Smooth muscle cell (in vitro differentiated cells): Measurements from ENCODE around the gene CRLF3. TPM values are rescaled to one million over a fixed set of nuclear protein-coding genes. Genes with fewer than 3 reads are reported as not detected.
"Not testable (repeated sequence)": the region's sequence is repeated elsewhere in the genome, so short reads cannot be mapped to it uniquely, and the experiment has no call there.

ENCODE experiments used
- DNase-seq: peaks from one replicate; lab custom pipeline; 2025; ENCODE audit not compliant: unreplicated experiment; lab: John Stamatoyannopoulos, UW
- H2AFZ ChIP-seq: fragments of 200-600 bp; sonication (generic); 2 replicates; pipeline ENCODE4 v1.6.0; 2016; ENCODE audit warnings: antibody characterized with exemption, low read depth, mild to moderate bottlenecking
- H3F3A ChIP-seq: fragments of 200-600 bp; sonication (generic); 2 replicates; pipeline ENCODE4 v1.6.0; 2017; ENCODE audit warnings: antibody characterized with exemption, low read depth
- H3K27ac ChIP-seq: fragments of 200-600 bp; sonication (generic); 2 replicates; pipeline ENCODE4 v1.5.1; 2016; ENCODE audit warnings: low read depth, mild to moderate bottlenecking
- H3K27me3 ChIP-seq: fragments of 200-600 bp; sonication (generic); 2 replicates; pipeline ENCODE4 v1.6.1; 2016; ENCODE audit warnings: low read depth, mild to moderate bottlenecking
- H3K36me3 ChIP-seq: fragments of 200-600 bp; sonication (generic); 2 replicates; pipeline ENCODE4 v1.5.1; 2016; ENCODE audit warnings: low read depth
- H3K4me1 ChIP-seq: fragments of 200-600 bp; sonication (generic); 2 replicates; pipeline ENCODE4 v1.5.1; 2016; ENCODE audit warnings: low read depth
- H3K4me2 ChIP-seq: fragments of 200-600 bp; sonication (generic); 2 replicates; pipeline ENCODE4 v1.6.0; 2016; ENCODE audit warnings: mild to moderate bottlenecking
- H3K4me3 ChIP-seq: fragments of 200-600 bp; sonication (generic); 2 replicates; pipeline ENCODE4 v1.5.1; 2016; ENCODE audit warnings: mild to moderate bottlenecking
- H3K79me2 ChIP-seq: fragments of 200-600 bp; sonication (generic); 2 replicates; pipeline ENCODE4 v1.6.0; 2016; ENCODE audit warnings: low read depth, mild to moderate bottlenecking
- H3K9ac ChIP-seq: fragments of 200-600 bp; sonication (generic); 2 replicates; pipeline ENCODE4 v1.6.0; 2016; ENCODE audit warnings: low read depth
- H3K9me3 ChIP-seq: fragments of 200-600 bp; sonication (generic); replicated peaks from 2 replicates; pipeline ENCODE4 v1.5.1; 2016; ENCODE audit warnings: low read depth
- H4K20me1 ChIP-seq: fragments of 200-600 bp; sonication (generic); 2 replicates; pipeline ENCODE4 v1.6.0; 2016; ENCODE audit warnings: low read depth
- CTCF ChIP-seq: fragments of 200-600 bp; sonication (generic); IDR thresholded peaks from 2 replicates; pipeline ENCODE4 v1.5.1; 2017; ENCODE audit warnings: borderline replicate concordance, mild to moderate bottlenecking, antibody characterized with exemption; ENCODE audit not compliant: insufficient read depth, poor library complexity, severe bottlenecking
- WGBS: methylation state at CpG from one replicate; pipeline ENCODE4 v1.1.7; 2016; ENCODE audit warnings: low lambda C conversion rate; 5-methylcytosine and 5-hydroxymethylcytosine counted together
- polyA plus RNA-seq: library from polyadenylated mRNA; unstranded; fragments of >200 nt; fragmentation: Nextera tagmentation; extraction: Ambion mirVana; gene quantifications from 2 replicates; pipeline ENCODE4 v1.2.1, GENCODE V29; 2016
- total RNA-seq: library from RNA; depleted of rRNA; stranded (reverse); fragments of >200 nt; gene quantifications from 2 replicates; pipeline ENCODE4 v1.2.3, GENCODE V29; 2014

Gene CRLF3
- total and polyA plus RNA-seq, 2 experiments from 2014 or later = 5.8 to 8.1 TPM

GRCh38 chr17:30761060-30761459 is 63.4 kb downstream of the CRLF3 start:
- Histone ChIP-seq H3K27me3 (no peaks in the 10 kb centered on the region), H3K9me3 (no peaks in the 10 kb centered on the region), H3K79me2 (peaks cover 61% of the 10 kb centered on the region), H3K36me3 (no peaks in the 10 kb centered on the region), H3F3A (no peaks in the 10 kb centered on the region), H3K4me1 (no peaks in the 10 kb centered on the region), H3K4me2 (no peak overlapping the region), H2AFZ (no peak overlapping the region), H3K4me3 (no peak overlapping the region), H4K20me1 (peaks cover 80% of the 10 kb centered on the region), H3K9ac (no peak overlapping the region), H3K27ac (no peak overlapping the region)
- TF ChIP-seq CTCF = no peak
- DNase-seq = no peak

GRCh38 chr17:30753291-30753690 is 71.2 kb downstream of the CRLF3 start:
- H3K9ac ChIP-seq, H3K4me2 ChIP-seq, H3K4me1 ChIP-seq, H3F3A ChIP-seq, H2AFZ ChIP-seq, H3K9me3 ChIP-seq, H3K36me3 ChIP-seq, H3K27me3 ChIP-seq, DNase-seq, H3K27ac ChIP-seq, H3K4me3 ChIP-seq: not testable (repeated sequence)
- peaks cover 78% of the 10 kb centered on the region for H3K79me2 ChIP-seq
- peaks cover 90% of the 10 kb centered on the region for H4K20me1 ChIP-seq
- 98% methylated on average over 10 of the region's 10 CpGs for WGBS

- not testable (repeated sequence) for H3F3A ChIP-seq, H3K9ac ChIP-seq, H2AFZ ChIP-seq, H3K36me3 ChIP-seq, H3K4me2 ChIP-seq, DNase-seq, H3K27ac ChIP-seq, H3K9me3 ChIP-seq, H3K4me1 ChIP-seq, H3K4me3 ChIP-seq, H3K27me3 ChIP-seq
- H3K79me2 ChIP-seq = peaks cover 65% of the 10 kb centered on the region
- peaks cover 83% of the 10 kb centered on the region for H4K20me1 ChIP-seq
- WGBS = 71% methylated on average over 11 of the region's 11 CpGs
Observed at GRCh38 chr17:30750982-30751381, 73.5 kb downstream of the CRLF3 start.

GRCh38 chr17:30747621-30748020 is 76.9 kb downstream of the CRLF3 start:
- not testable (repeated sequence) for H3K4me1 ChIP-seq, DNase-seq
- peaks cover 44% of the 10 kb centered on the region for H3K79me2 ChIP-seq

GRCh38 chr17:30742669-30743068 is 81.8 kb downstream of the CRLF3 start:
- DNase-seq, H3K4me1 ChIP-seq, H2AFZ ChIP-seq, H3K4me2 ChIP-seq, H3K9me3 ChIP-seq, H3K27me3 ChIP-seq, H3K27ac ChIP-seq, H3K4me3 ChIP-seq, H3K9ac ChIP-seq, H3F3A ChIP-seq, H3K36me3 ChIP-seq: not testable (repeated sequence)
- 100% methylated on average over 1 of the region's 1 CpG for WGBS
- Histone ChIP-seq H3K79me2 (peaks cover 58% of the 10 kb centered on the region), H4K20me1 (peaks cover 73% of the 10 kb centered on the region)

More at GRCh38 chr17:30747621-30748020, 76.9 kb downstream of the CRLF3 start:
- H2AFZ ChIP-seq, H3K36me3 ChIP-seq, H3K4me2 ChIP-seq, H3K4me3 ChIP-seq, H3F3A ChIP-seq, H3K27me3 ChIP-seq, H3K9ac ChIP-seq, H3K9me3 ChIP-seq, H3K27ac ChIP-seq: not testable (repeated sequence)
- H4K20me1 ChIP-seq = peaks cover 69% of the 10 kb centered on the region
- WGBS = 100% methylated on average over 4 of the region's 4 CpGs

- H3K9ac ChIP-seq, H3K36me3 ChIP-seq, DNase-seq, H3K27ac ChIP-seq, H3K27me3 ChIP-seq, H3K4me2 ChIP-seq, H3K9me3 ChIP-seq, H2AFZ ChIP-seq, H3K4me1 ChIP-seq, H3F3A ChIP-seq, H3K4me3 ChIP-seq: not testable (repeated sequence)
- H3K79me2 ChIP-seq = peaks cover 85% of the 10 kb centered on the region
- H4K20me1 ChIP-seq = peaks cover 81% of the 10 kb centered on the region
- 97% methylated on average over 18 of the region's 18 CpGs for WGBS
Observed at GRCh38 chr17:30736371-30736770, 88.1 kb downstream of the CRLF3 start.

GRCh38 chr17:30735644-30736043 is 88.8 kb downstream of the CRLF3 start:
- not testable (repeated sequence) for H3K4me2 ChIP-seq, H3K4me1 ChIP-seq, H3K27me3 ChIP-seq, H3F3A ChIP-seq, H3K9me3 ChIP-seq, H3K36me3 ChIP-seq, H3K4me3 ChIP-seq, H3K27ac ChIP-seq, H3K9ac ChIP-seq, DNase-seq, H2AFZ ChIP-seq
- Histone ChIP-seq H3K79me2 (peaks cover 80% of the 10 kb centered on the region), H4K20me1 (peaks cover 76% of the 10 kb centered on the region)
- 72% methylated on average over 5 of the region's 5 CpGs for WGBS

GRCh38 chr17:30735206-30735605 is 89.3 kb downstream of the CRLF3 start:
- not testable (repeated sequence) for H3K9ac ChIP-seq, H3K4me1 ChIP-seq, H3K27ac ChIP-seq, H3K4me2 ChIP-seq, H2AFZ ChIP-seq, H3K9me3 ChIP-seq, H3F3A ChIP-seq, H3K27me3 ChIP-seq, DNase-seq, H3K36me3 ChIP-seq, H3K4me3 ChIP-seq
- Histone ChIP-seq H3K79me2 (peaks cover 81% of the 10 kb centered on the region), H4K20me1 (peaks cover 77% of the 10 kb centered on the region)
- WGBS = 96% methylated on average over 9 of the region's 9 CpGs
